ENCODE measurements around the gene CNTNAP2. TPM values are rescaled to one million over a fixed set of nuclear protein-coding genes. Genes with fewer than 3 reads are reported as not detected.

CNTNAP2 gene
- total and polyA plus RNA-seq, 4 donors = 0.14 to 2.3 (median 1.1) TPM

DNA sequence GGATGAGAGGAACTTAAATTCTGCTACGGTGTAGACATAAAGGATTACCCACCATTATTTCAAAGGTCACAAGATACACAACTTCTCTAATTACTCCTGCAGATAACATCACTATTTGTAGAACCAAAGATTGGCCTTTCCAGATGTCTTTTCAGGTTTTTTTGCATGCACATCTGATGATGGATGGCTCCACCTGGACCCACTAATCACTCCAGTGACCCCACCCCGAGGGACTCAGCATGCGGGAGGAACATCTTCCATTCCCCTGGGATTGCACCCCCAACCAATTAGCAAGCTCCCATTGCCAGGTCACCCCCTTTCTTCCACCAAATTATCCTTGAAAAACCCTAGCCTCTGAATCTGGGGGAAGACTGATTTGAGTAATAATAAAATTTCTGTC lies 608.9 kb downstream of the CNTNAP2 start:
- no peaks in the 10 kb centered on the region for H3K27me3 ChIP-seq (ENCODE audit: control insufficient read depth in 4 of 4, insufficient read depth in 4 of 4, low read length in 3 of 4)
- no peaks in the 10 kb centered on the region for H3K36me3 ChIP-seq (ENCODE audit: control insufficient read depth in 4 of 4, insufficient read depth in 3 of 4, low read depth in 1 of 4, low read length in 3 of 4)
- WGBS = 87% methylated on average over 3 of the region's 3 CpGs
- no peak for DNase-seq (ENCODE audit: low spot score)
- no peak overlapping the region for H3K27ac ChIP-seq (ENCODE audit: low read depth in 1 of 2, low read length in 2 of 2)
- H3K9me3 ChIP-seq (ENCODE audit: control insufficient read depth in 4 of 4, low read length in 3 of 4) = no peaks in the 10 kb centered on the region
- no peak overlapping the region for H3K9ac ChIP-seq (ENCODE audit: low read depth in 1 of 2, low read length in 2 of 2)
- no peaks in the 10 kb centered on the region for H3K4me1 ChIP-seq (ENCODE audit: control insufficient read depth in 4 of 4, insufficient read depth in 4 of 4, low read length in 3 of 4)
- TF ChIP-seq YY1 (IDR thresholded peaks at IDR 0.05) (no peak), HNF4A (conservative IDR thresholded peaks at IDR 0.05) (no peak), HNF4G (IDR thresholded peaks at IDR 0.05) (no peak), NR2F2 (IDR thresholded peaks at IDR 0.05) (no peak), FOXA1 (IDR thresholded peaks at IDR 0.05) (no peak), ZBTB33 (IDR thresholded peaks at IDR 0.05) (no peak), RXRA (IDR thresholded peaks at IDR 0.05) (no peak), SP1 (IDR thresholded peaks at IDR 0.05) (no peak), JUND (IDR thresholded peaks at IDR 0.05) (no peak), REST (IDR thresholded peaks at IDR 0.05) (no peak)
- H3K4me3 ChIP-seq (ENCODE audit: low read depth in 1 of 3, low read length in 3 of 3) = no peak overlapping the region

GRCh38 chr7:146728141-146728540 lies 611.5 kb downstream of the CNTNAP2 start:
- no peaks in the 10 kb centered on the region for H3K4me1 ChIP-seq (ENCODE audit: control insufficient read depth in 4 of 4, insufficient read depth in 4 of 4, low read length in 3 of 4)
- no peaks in the 10 kb centered on the region for H3K27me3 ChIP-seq (ENCODE audit: control insufficient read depth in 4 of 4, insufficient read depth in 4 of 4, low read length in 3 of 4)
- no peaks in the 10 kb centered on the region for H3K9me3 ChIP-seq (ENCODE audit: control insufficient read depth in 4 of 4, low read length in 3 of 4)
- H3K27ac ChIP-seq (ENCODE audit: low read depth in 1 of 2, low read length in 2 of 2) = no peak overlapping the region
- H3K9ac ChIP-seq (ENCODE audit: low read depth in 1 of 2, low read length in 2 of 2) = no peak overlapping the region
- no peak for DNase-seq (ENCODE audit: low spot score)
- no peak for TF ChIP-seq FOXA1 (IDR thresholded peaks at IDR 0.05)
- no peak for TF ChIP-seq ATF3 (IDR thresholded peaks at IDR 0.05)
- TF ChIP-seq NR2F2 (IDR thresholded peaks at IDR 0.05) = no peak
- TF ChIP-seq, protein P1, sequence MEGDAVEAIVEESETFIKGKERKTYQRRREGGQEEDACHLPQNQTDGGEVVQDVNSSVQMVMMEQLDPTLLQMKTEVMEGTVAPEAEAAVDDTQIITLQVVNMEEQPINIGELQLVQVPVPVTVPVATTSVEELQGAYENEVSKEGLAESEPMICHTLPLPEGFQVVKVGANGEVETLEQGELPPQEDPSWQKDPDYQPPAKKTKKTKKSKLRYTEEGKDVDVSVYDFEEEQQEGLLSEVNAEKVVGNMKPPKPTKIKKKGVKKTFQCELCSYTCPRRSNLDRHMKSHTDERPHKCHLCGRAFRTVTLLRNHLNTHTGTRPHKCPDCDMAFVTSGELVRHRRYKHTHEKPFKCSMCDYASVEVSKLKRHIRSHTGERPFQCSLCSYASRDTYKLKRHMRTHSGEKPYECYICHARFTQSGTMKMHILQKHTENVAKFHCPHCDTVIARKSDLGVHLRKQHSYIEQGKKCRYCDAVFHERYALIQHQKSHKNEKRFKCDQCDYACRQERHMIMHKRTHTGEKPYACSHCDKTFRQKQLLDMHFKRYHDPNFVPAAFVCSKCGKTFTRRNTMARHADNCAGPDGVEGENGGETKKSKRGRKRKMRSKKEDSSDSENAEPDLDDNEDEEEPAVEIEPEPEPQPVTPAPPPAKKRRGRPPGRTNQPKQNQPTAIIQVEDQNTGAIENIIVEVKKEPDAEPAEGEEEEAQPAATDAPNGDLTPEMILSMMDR (IDR thresholded peaks at IDR 0.05; ENCODE audit: low read depth, low read length, missing input control) = no peak
- no peak for TF ChIP-seq HNF4A (conservative IDR thresholded peaks at IDR 0.05)
- no peak for TF ChIP-seq ZBTB33 (IDR thresholded peaks at IDR 0.05)
- no peak for TF ChIP-seq TAF1 (conservative IDR thresholded peaks at IDR 0.05)
- TF ChIP-seq JUND (IDR thresholded peaks at IDR 0.05) = no peak
- no peaks in the 10 kb centered on the region for H3K36me3 ChIP-seq (ENCODE audit: control insufficient read depth in 4 of 4, insufficient read depth in 3 of 4, low read depth in 1 of 4, low read length in 3 of 4)
- WGBS = 91% methylated on average over 5 of the region's 5 CpGs
- H3K4me3 ChIP-seq (ENCODE audit: low read depth in 1 of 3, low read length in 3 of 3) = no peak overlapping the region
